ENCODE measurements around the gene TUBA1B. TPM values are rescaled to one million over a fixed set of nuclear protein-coding genes. Genes with fewer than 3 reads are reported as not detected.
"Not testable (repeated sequence)": the region's sequence is repeated elsewhere in the genome, so short reads cannot be mapped to it uniquely, and the experiment has no call there.

The TUBA1B gene
- total RNA-seq: 536 TPM

DNA sequence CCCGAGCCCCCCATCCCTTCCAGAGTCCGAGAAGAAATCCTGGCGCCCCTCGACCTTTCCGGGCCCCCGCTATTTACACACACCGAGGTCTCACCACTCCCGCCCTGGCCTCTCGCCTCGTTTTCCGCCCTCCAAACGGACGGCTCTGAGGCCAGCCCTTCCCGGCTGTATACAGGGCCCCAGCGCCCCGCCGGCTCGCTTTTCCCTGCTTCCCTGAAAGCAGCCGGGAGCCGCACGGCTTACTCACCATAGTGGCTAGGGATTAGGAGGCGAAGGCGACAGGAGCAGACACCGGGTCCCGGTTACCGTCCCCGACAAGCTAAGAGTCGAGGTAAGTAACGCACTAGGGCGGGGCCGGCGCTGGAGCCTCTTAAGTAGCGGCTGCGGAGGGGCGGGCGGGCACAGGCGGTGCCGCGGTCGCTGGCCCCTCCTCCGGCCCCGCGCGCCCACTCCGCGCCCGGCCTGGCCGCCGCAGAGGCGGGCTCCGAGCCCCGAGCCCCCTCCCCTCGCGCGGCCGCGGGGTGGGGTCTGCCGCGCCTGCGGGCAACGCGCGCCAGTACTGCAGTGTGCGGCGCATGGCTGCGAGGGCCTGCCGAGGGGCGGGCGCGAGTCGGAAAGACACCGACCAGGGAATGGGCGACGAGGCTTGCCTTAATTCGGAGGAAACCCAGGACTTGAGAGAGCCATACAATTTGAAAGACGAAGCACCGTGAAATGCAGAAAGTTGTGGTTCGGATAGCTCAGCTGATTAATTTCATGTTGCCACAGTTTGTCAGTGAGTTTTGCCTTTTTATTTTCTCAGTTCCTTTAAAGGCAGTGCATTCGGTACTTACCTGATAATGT lies at the start of gene TUBA1B:
TUBA1B (minus strand) TSS at position 345 of the 843 bp plus-strand sequence; CDS start at position 250, 95 bp downstream.
- peak; percentile 91 for ATAC-seq

- ATAC-seq: no peak
Measured at GRCh38 chr12:49174218-49174617, 43.0 kb upstream of the TUBA1B start.

- ATAC-seq: no peak
Measured at GRCh38 chr12:49170924-49171323, 39.7 kb upstream of the TUBA1B start.

GRCh38 chr12:49165114-49165513 lies 33.9 kb upstream of the TUBA1B start:
- ATAC-seq: no peak

DNA sequence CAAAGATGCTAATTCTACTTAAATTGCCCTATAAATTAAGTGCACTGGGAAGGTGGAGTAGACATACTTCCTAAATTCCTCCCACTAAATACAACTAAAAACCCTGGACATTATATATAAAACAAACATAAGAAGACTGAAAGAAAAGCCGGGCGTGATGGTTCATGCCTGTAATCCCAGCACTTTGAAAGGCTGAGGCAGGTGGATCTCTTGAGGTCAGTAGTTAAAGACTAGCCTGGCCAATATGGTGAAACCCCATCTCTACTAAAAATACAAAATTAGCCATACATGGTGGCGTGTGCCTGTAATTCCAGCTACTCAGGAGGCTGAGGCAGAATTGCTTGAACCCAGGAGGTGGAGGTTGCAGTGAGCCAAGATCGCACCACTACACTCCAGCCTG lies 30.7 kb upstream of the TUBA1B start:
- ATAC-seq: not testable (repeated sequence)

DNA sequence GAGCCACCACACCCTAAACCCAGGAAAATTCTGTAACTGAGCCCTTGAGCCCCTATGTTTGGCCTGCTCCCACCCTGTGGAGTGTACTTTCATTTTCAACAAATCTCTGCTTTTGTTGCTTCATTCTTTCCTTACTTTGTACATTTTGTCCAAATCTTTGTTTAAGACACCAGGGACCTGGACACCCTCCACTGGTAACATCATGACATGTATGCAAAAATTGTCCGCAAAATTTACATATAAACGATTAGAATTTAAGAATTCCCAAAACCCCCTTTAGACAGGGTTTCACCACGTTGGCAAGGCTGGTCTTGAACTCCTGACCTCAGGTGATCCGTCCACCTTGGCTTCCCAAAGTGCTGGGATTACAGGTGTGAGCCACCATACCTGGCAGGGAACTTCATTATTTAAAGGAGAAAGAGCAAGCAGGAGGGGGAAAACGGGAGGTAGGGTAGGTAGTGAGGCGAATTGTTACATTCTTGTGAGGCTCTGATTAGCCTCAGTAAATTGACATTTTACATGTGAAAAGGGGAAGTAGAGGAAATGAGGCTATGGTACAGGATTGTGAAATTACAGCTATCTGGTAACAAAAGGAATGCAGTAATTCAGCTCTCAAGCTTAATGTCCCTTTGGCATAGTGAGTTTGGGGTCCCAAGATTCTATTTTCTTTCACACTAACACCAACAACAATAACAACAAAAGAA lies 30.0 kb upstream of the TUBA1B start:
- no peak for ATAC-seq

- no peak for ATAC-seq
Measured at GRCh38 chr12:49160399-49160798, 29.2 kb upstream of the TUBA1B start.

GRCh38 chr12:49154221-49154620 lies 23.0 kb upstream of the TUBA1B start:
- ATAC-seq: no peak

DNA sequence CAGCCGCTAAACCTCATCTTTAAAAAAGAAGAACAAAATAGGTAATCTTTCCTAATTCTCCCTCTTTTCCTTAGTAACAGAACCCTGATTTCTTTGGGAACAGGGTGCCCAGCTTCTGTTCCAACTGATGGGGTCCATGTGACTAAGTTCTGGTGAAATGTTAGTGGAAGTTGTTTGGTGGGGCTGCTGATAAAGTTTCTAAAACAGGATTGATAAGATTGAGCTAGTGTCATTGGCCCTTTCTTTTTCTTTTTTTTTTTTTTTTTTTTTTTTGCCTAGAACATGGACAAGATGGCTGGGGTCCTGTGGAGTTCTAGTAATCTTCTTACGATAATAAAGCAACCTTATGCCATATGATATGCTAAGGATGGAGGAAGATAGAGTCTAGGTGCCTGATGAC lies 16.2 kb upstream of the TUBA1B start:
- ATAC-seq: no peak

DNA sequence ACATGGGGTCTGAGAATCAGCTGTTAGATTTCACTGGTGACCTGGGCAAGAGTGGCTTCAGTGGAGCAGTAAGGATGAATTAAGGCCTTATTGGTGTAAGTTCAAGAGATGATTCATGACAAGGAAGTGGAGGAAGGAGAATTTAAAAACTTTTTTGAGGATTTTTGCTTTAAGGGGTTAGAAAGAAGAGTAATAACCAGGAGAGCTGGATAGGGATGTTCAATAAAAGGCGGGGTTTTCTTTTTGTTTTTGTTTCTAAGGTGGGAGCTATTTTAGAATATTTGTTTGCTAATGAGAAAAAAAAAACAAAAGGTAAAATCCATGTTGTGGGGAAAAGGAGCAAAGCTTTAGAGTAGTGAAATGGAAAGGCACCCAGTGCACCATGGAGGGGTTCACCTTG lies 15.2 kb upstream of the TUBA1B start:
- ATAC-seq: no peak

DNA sequence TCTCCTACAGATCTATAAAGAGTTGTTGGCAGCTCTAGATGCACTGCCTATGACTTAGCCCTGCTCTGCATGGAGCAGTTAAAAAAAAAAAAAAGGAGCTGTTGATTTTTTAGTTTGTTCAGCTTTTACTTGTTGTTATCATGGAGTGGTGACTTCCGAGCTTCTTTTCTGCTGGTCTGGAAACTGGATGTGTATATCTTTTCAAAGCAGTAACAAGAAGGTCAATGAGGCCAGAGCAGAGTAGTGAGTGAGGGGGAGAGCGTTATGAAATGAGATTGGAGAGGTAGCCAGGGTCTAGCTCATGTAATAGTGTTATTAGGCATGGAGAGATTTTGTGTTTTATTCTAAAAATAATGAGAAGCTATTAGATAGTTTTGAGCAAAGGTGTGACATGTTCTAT lies 13.2 kb upstream of the TUBA1B start:
- ATAC-seq: no peak

DNA sequence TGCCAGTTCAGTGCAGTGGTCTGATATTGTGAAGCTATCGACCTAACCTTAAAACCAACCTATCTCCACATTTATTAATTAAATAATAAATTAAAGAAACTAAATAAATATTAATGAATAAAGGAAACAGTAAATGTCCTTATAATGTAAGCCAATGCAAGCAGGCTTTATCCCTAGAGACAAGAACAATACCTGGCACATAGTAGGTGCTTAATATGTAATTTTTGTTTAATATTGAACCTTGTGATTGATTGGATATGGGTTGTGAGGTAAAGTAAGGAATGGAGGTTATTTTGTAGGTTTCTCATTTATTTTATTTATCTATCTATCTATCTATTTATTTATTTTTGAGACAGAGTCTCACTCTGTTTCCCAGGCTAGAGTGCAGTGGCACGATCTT lies 7.8 kb upstream of the TUBA1B start:
- ATAC-seq: no peak

DNA sequence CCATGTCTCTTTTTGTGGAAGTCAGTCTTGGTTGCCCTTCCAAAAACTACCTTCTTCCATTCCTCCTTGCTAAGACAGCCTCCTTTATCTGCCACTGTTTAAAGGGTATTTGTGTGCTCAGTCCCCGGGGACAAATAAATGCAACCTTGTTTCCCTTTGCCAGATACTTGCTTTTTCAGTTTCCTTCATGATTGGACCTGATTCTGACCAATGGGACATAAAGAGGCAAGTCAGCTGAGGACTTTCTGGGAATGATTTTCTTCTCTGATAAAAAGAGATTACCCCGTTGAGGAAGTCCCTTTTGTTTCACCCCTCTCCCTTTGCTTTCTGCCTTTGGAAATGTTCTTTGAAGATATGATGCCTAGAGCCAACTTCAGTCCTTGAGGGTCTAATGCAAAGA lies 7.4 kb upstream of the TUBA1B start:
- ATAC-seq: no peak

DNA sequence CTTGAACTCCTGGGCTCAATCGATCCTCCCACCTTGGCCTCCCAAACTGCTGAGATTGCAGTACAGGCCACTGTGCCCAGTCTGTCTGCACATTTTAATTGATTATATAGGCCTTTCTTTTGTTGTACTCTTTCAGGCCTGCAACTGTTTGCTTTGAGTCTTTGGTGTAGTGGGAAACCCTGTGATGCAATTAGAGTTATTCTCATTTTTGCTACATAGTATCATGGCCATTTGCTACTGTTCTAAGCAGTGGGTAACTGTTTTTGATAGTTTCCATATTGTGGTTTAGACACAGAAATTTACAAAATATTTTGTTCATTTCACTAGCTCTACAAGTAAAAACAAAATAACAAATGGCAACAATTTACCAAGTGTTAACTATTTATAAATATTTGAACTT lies 6.3 kb upstream of the TUBA1B start:
- ATAC-seq: no peak

GRCh38 chr12:49136997-49137396 lies 5.8 kb upstream of the TUBA1B start:
- not testable (repeated sequence) for ATAC-seq

DNA sequence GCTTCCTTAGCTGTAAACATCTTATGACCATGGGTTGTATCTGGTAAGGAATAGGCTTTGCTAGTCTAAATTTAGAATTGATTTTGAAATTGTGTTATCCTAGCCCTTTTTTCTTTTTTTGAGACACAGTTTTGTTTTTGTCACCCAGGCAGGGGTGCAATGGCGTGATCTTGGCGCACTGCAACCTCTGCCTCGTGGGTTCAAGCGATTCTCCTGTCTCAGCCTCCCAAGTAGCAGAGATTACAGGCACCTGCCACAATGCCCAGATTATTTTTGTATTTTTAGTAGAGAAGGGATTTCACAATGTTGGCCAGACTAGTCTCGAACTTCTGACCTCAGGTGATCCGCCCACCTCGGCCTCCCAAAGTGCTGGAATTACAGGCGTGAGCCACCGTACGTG lies 2.4 kb upstream of the TUBA1B start:
- no peak for ATAC-seq

DNA sequence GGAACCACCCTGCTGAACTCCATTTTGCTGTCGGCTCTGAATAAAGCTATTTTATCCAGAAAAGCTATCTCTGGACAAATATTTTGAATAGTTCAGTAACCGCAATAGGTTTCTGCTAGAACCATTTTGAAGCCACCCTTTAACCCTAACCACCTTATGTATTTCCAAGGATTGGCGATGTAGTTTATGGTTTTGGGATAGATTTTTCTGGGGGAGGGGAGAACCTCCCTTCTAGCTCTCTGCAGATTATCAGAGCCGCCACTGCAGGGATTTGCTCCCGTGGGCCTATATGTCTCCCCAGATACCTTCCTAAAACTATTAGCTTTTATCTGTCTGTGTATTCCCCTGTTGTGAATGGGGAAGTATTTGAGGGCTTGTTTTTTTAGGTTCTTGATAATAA lies 1.8 kb upstream of the TUBA1B start:
- ATAC-seq: no peak

GRCh38 chr12:49131894-49132461 lies 783 bp upstream of the TUBA1B start:
- no peak for ATAC-seq

GRCh38 chr12:49130151-49131050 lies 794 bp downstream of the TUBA1B start:
- ATAC-seq: peak; percentile 86

GRCh38 chr12:49129332-49130150 lies 1.7 kb downstream of the TUBA1B start:
- ATAC-seq: no peak

DNA sequence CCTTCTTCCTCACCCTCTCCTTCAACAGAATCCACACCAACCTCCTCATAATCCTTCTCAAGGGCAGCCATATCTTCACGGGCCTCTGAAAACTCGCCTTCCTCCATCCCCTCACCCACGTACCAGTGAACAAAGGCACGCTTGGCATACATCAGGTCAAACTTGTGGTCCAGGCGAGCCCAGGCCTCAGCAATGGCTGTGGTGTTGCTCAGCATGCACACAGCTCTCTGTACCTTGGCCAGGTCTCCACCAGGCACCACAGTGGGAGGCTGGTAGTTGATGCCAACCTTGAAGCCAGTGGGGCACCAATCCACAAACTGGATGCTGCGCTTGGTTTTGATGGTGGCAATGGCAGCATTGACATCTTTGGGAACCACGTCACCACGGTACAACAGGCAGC lies 3.2 kb downstream of the TUBA1B start:
- ATAC-seq: not testable (repeated sequence)
